Activated CD8-positive, alpha-beta memory T cell treated with anti-CD3 and anti-CD28 coated beads, Interleukin-2, amount 50 U/mL, for 24 hours (primary cell): Measurements from ENCODE around the gene ADAMTS9.

ENCODE experiments used
- DNase-seq: peaks from one replicate; pipeline ENCODE4 v3.0.0-alpha.2; 2020; ENCODE audit errors: extremely low read depth

ADAMTS9 gene

GRCh38 chr3:64619216-64619615, 68.6 kb downstream of the ADAMTS9 start:
- no peak for DNase-seq

- no peak for DNase-seq
Measured at GRCh38 chr3:64617610-64618009, 70.2 kb downstream of the ADAMTS9 start.

DNA sequence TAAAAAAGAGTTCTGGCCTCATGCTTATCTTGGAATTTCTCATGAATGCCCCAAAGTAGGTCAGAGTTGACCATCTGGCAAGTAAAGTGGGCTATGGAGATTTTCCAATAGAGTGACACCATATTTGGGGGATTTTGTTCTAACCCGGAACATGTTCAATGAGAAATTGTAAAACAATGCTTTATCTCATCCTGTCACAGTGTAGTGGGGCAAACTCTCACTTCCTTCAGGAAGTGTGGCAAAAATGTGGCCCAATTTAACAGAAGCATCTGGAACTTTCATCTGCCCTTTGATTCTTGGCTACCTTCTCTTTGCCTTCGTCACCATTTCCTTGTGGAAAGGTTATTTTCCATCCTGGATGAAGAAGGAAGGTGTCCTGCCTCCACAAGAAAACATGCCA, 70.8 kb downstream of the ADAMTS9 start:
- no peak for DNase-seq

GRCh38 chr3:64612916-64613526, 74.8 kb downstream of the ADAMTS9 start:
- no peak for DNase-seq

GRCh38 chr3:64612082-64612860, 75.5 kb downstream of the ADAMTS9 start:
- no peak for DNase-seq

- DNase-seq = no peak
Measured at GRCh38 chr3:64608741-64609140, 79.1 kb downstream of the ADAMTS9 start.

GRCh38 chr3:64607032-64607551, 80.7 kb downstream of the ADAMTS9 start:
- no peak for DNase-seq

GRCh38 chr3:64604313-64604712, 83.5 kb downstream of the ADAMTS9 start:
- no peak for DNase-seq

DNA sequence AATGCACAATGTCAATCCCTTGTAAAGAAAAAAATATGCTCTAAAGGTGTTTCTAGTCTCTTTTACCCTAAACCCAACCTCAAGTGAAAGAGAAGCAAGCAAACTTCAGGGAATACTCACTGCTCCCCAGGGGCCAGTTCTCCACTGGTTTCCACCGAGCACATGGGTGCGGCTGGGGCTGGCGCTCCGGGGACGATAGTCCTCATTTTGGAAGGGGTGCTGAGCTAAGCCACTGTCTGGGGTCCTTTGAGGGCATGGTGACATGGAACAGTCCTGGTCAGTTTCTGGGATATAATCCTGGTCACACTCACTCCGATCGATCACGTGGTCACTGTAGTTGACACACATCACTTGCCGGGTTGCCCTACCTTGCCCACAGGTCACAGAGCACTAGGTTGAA, 86.0 kb downstream of the ADAMTS9 start:
- no peak for DNase-seq

DNA sequence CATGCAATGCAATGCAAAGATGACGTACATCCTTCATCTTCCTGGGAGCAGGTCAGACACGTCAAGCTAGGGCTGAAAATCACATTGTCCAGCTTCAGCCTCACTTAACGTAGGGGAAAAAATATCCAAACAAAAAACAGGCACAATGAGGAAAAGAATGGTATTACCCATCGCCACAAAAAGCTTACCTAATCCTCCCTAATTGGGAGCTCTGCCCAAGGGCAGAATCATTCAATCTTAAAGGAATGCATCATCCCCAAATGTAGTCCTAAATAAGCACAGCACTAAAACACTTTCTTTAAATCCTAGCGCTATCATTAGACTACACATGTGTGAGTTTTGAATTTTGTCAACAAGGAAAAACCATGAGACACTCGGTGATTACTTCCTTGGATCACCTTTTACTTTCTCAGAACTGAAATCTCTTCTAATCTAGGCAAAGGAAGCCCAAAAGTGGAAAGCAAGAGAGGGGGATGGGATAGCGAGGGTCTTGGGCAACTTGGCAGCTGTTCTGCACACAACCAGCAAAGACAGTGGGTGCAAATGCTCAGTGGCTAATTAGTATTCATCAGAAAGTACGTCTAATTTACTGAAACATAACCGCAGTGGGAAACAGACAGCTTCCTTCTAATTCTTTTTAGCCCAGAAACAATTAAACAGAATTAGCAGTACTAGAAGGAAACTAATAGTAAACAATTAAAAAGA, 87.4 kb downstream of the ADAMTS9 start:
- DNase-seq = no peak

DNA sequence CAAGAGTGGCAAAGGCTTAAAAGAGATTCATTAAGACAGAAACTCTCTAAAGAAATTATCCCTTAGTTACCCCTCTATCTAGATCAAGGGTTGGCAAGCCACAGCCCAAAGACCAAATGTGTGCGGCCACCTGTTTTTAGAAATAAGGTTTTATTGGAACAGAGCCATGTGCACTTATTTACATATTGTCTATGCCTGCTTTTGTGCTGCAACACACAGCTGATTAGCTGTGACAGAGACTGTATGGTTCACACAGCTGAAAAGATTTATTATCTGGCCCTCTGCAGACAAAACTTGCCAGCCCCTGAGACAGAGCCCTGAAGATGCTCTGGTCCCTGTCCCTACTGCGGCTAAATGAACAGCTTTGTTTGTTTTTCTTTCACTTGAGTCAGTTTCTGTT, 88.1 kb downstream of the ADAMTS9 start:
- no peak for DNase-seq

DNA sequence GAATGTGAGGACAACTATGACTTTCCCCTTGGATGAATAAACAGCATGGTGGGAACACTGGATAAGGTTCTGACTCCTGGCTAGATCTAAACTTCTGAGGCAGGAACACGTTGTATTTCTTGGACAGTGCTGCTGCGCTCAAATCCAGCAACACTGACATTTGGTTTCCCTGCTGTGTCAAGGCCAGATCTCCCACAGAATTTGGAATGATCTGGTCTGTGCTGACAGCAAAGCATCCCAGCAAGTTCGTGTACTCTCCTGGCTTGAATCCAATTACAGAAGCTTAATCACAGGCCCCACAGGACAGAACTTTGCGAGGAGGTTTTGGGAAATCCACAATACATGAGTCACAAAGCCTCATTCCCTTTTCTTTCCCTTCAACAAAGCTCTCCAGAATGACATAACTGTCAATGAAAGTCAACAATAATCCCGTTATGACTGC, 92.5 kb downstream of the ADAMTS9 start:
- no peak for DNase-seq

DNA sequence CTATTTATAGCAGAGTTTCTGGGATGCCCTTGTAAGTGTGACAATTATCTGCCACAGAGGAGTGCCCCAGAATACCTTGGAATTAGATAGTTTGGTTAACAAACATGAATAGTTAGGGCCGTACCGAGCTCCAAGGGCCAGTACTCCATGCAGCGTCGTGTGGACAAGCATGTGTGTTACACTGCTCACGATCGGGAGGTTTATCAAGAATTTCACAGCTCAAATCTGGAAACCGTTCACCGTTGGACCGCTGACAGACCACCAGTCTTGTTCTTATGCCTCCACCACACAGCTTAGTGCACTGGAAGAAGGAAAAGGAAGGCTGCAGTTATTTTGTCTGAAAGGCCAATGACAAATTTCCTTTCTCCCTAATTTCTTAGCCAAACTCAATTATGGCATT, 93.7 kb downstream of the ADAMTS9 start:
- DNase-seq = no peak

- DNase-seq = no peak
Measured at GRCh38 chr3:64593350-64593749, 94.5 kb downstream of the ADAMTS9 start.

DNA sequence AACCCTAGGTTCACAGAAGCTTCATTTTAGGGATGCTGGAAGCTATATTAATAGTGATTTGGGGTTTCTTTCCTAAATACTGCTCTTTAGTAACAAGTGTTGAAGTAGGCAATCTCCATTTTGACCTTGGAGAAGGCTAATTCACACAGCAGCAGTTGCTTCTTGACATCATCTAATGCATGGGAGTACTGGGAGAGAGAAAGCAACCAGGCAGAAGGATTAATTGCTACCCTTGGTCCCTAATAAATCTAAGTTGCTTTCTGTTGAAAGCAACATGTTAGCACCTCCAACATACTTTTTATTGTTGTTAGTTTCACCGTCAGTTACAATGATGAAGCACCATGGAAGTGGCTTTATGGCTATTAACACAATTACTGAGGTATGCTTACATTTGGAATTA, 96.2 kb downstream of the ADAMTS9 start:
- no peak for DNase-seq

- no peak for DNase-seq
Measured at GRCh38 chr3:64588380-64588779, 99.4 kb downstream of the ADAMTS9 start.

- no peak for DNase-seq
Measured at GRCh38 chr3:64586952-64587351, 100.8 kb downstream of the ADAMTS9 start.

- no peak for DNase-seq
Measured at GRCh38 chr3:64584179-64584578, 103.6 kb downstream of the ADAMTS9 start.

GRCh38 chr3:64578797-64579196, 109.0 kb downstream of the ADAMTS9 start:
- no peak for DNase-seq

DNA sequence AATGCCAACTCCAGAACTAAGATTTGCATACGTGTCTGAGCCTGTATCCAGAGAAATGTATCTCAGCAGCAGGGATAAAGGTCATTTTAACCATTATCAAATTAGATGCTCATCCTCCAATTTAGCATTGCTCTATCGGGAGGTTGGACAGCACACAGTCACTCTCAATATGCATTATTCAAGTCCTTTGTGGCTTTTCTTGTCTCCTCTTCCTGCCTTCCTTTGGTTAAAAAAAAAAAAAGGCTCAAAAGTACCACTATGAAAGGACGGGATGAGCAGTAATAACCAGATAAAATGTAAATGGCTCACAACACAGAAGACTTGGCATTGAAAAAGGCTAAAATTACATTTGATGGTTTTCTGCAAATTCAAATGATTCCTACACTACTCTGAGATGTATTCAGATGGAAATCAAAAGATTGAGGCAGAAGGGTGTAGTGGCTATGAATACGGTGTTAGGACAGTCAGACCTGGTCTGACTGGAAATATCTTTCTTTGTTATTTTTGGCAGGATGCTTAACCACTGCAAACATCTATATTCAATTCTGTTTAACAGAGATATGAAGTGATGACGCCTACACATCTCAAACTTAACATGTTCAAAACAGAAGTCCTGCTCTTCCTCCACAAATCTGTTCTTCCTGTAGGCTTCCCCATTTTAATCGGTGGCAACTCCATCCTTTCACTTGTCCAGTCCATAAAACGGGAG, 109.6 kb downstream of the ADAMTS9 start:
- DNase-seq = no peak

DNA sequence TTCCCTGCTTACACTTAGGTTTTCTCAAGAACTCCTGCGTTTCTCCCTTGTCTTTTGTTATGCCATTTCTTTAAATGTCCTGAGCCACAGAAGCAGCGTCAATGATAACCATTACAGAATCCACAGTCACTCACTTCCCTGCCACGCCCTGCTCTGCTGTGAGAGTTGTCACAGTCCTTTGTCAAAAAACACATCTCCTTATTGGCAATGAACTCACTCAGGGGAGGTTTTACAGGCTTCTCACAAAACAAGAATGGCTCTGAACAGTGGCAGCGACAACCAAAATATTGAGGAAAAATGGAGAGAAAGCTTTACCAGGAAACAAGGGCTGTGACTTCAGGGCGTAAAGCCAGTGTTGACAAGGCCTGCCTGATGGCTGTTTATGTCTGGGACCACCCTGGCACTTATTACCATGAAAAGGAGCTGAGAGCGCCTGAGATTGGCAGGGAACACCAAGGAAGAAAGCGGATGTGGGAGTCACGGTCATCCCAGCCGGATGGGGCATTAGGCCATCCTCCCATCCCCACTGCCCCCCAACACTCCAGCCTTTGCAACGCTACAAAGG, 111.5 kb downstream of the ADAMTS9 start:
- no peak for DNase-seq
